HEK293 (cell line): Measurements from ENCODE around the gene ACAA2.

Experiments used
- KLF10 ChIP-seq: fragments of 450-650 bp; IDR thresholded peaks from 2 replicates; pipeline ENCODE4 v1.5.1; 2018; ENCODE audit warnings: missing biosample characterization, mild to moderate bottlenecking, missing genetic modification characterization
- OVOL3 ChIP-seq: fragments of 450-650 bp; formaldehyde crosslinking; IDR thresholded peaks from 2 replicates; pipeline ENCODE4 v1.5.1; 2016; ENCODE audit warnings: missing biosample characterization, missing genetic modification characterization
- SCRT1 ChIP-seq: fragments of 450-650 bp; formaldehyde crosslinking; IDR thresholded peaks from 2 replicates; pipeline ENCODE4 v1.5.1; 2016; ENCODE audit warnings: missing biosample characterization, missing genetic modification characterization, borderline replicate concordance
- WT1 ChIP-seq: fragments of 450-650 bp; formaldehyde crosslinking; IDR thresholded peaks from 2 replicates; pipeline ENCODE4 v1.5.1; 2016; ENCODE audit warnings: missing biosample characterization, missing genetic modification characterization
- ZFHX2 ChIP-seq: fragments of 450-650 bp; formaldehyde crosslinking; conservative IDR thresholded peaks from 2 replicates; pipeline ENCODE4 v1.5.1; 2016; ENCODE audit warnings: missing biosample characterization, missing genetic modification characterization
- ZFP41 ChIP-seq: fragments of 450-650 bp; formaldehyde crosslinking; IDR thresholded peaks from 2 replicates; pipeline ENCODE4 v1.5.1; 2016; ENCODE audit warnings: missing biosample characterization, missing genetic modification characterization, borderline replicate concordance
- ZIC2 ChIP-seq: fragments of 450-650 bp; formaldehyde crosslinking; IDR thresholded peaks from 2 replicates; pipeline ENCODE4 v1.5.1; 2016; ENCODE audit warnings: missing biosample characterization, missing genetic modification characterization
- ZNF121 ChIP-seq: fragments of 450-650 bp; formaldehyde crosslinking; IDR thresholded peaks from 2 replicates; pipeline ENCODE4 v1.5.1; 2016; ENCODE audit warnings: missing biosample characterization, missing genetic modification characterization
- ZNF155 ChIP-seq: fragments of 450-650 bp; formaldehyde crosslinking; IDR thresholded peaks from 2 replicates; pipeline ENCODE4 v1.5.1; 2016; ENCODE audit warnings: missing biosample characterization, missing genetic modification characterization
- ZNF184 ChIP-seq: fragments of 450-650 bp; IDR thresholded peaks from 2 replicates; pipeline ENCODE4 v1.5.1; 2018; ENCODE audit warnings: missing biosample characterization, mild to moderate bottlenecking, missing genetic modification characterization
- ZNF302 ChIP-seq: fragments of 450-650 bp; formaldehyde crosslinking; IDR thresholded peaks from 2 replicates; pipeline ENCODE4 v1.5.1; 2016; ENCODE audit warnings: missing biosample characterization, missing genetic modification characterization, low read depth
- ZNF341 ChIP-seq: fragments of 450-650 bp; formaldehyde crosslinking; IDR thresholded peaks from 2 replicates; pipeline ENCODE4; 2016; ENCODE audit warnings: low read depth, missing biosample characterization, missing genetic modification characterization
- ZNF600 ChIP-seq: fragments of 450-650 bp; formaldehyde crosslinking; IDR thresholded peaks from 2 replicates; pipeline ENCODE4 v1.5.1; 2016; ENCODE audit warnings: missing biosample characterization, missing genetic modification characterization
- ZNF76 ChIP-seq: fragments of 450-650 bp; formaldehyde crosslinking; IDR thresholded peaks from 2 replicates; pipeline ENCODE4; 2016; ENCODE audit warnings: low read depth, missing biosample characterization, missing genetic modification characterization, borderline replicate concordance
- ZNF837 ChIP-seq: fragments of 450-650 bp; formaldehyde crosslinking; IDR thresholded peaks from 2 replicates; pipeline ENCODE4 v1.5.1; 2016; ENCODE audit warnings: missing biosample characterization, missing genetic modification characterization
- TF ChIP-seq, protein P1 (sequence below): fragments of 450-650 bp; formaldehyde crosslinking; IDR thresholded peaks from 2 replicates; pipeline ENCODE4 v1.5.1; 2016; ENCODE audit warnings: missing biosample characterization, missing genetic modification characterization
- TF ChIP-seq, protein P2 (sequence below): fragments of 450-650 bp; formaldehyde crosslinking; IDR thresholded peaks from 2 replicates; pipeline ENCODE4 v1.5.0; 2017; ENCODE audit warnings: missing biosample characterization, missing genetic modification characterization, borderline replicate concordance
- TF ChIP-seq, protein P3 (sequence below): fragments of 450-650 bp; IDR thresholded peaks from 2 replicates; pipeline ENCODE4 v1.5.1; 2018; ENCODE audit warnings: missing biosample characterization, missing genetic modification characterization
- TF ChIP-seq, protein P4 (sequence below): fragments of 450-650 bp; formaldehyde crosslinking; IDR thresholded peaks from 2 replicates; pipeline ENCODE4 v1.5.1; 2016; ENCODE audit warnings: missing biosample characterization, missing genetic modification characterization
- TF ChIP-seq, protein P5 (sequence below): fragments of 450-650 bp; formaldehyde crosslinking; IDR thresholded peaks from 2 replicates; pipeline ENCODE4 v1.5.1; 2016; ENCODE audit warnings: missing biosample characterization, missing genetic modification characterization
- TF ChIP-seq, protein P6 (sequence below): fragments of 450-650 bp; formaldehyde crosslinking; IDR thresholded peaks from 2 replicates; pipeline ENCODE4 v1.5.1; 2016; ENCODE audit warnings: missing biosample characterization, missing genetic modification characterization
- TF ChIP-seq, protein P7 (sequence below): fragments of 450-650 bp; formaldehyde crosslinking; IDR thresholded peaks from 2 replicates; pipeline ENCODE4 v1.5.1; 2016; ENCODE audit warnings: missing biosample characterization, missing genetic modification characterization, borderline replicate concordance

ACAA2 gene

DNA sequence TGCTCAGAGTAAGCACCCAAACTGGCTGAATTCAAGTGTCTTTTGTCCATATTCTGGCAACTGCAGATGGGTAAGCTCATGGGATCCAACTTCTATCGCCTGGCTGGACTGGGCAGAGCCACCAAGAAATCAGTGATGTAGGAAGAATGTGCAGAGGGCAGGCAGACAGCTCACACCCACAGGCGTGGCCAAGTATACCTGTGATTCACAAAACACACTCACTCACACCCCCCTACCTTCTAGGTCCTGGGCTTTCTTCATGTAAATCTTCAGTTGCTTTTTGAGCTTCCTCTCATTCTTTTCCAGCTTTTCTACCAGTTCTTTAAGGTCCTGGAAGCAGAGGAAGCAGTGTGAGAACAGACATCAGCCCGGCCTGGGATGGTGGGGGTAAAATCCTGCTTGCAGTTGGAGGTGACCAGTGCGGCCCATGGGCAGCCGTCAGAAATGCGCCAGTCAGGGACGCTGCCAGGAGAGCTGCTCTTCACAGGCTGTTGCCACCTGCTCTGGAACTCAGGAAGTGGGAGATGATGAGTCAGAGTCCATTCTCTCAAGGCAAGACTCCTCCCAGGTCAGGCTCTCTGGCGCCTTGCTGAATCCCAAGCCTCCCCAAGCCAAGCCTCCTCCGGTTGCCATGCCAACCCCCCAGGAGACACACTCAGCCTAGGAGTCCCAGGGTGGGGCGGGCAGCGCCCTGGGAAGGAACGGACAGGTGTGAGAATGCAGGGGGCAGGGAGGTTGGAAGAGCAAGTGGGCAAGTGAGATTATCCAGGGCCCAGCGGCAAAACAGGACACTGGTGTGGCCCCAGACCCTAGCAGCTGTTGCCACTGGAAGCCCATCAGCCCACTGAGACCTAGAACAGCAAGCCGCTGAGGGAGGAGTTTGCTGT is 36.2 kb upstream of the ACAA2 start (continued):
- TF ChIP-seq ZFHX2 (tag by site-specific recombination) (no peak), ZNF837 (tag by site-specific recombination) (no peak), ZIC2 (tag by site-specific recombination) (peak; percentile 89), ZNF341 (tag by site-specific recombination) (peak; percentile 71), ZFP41 (tag by site-specific recombination) (no peak), ZNF302 (tag by site-specific recombination) (no peak), SCRT1 (tag by site-specific recombination) (no peak), ZNF600 (tag by site-specific recombination) (peak; percentile 97), ZNF121 (no peak), WT1 (tag by site-specific recombination) (0 out of 2 replicates have a peak, but pooled peaks have one; percentile 21), ZNF184 (tag by site-specific recombination) (no peak), OVOL3 (tag by site-specific recombination) (no peak), ZNF155 (tag by site-specific recombination) (no peak), KLF10 (tag by site-specific recombination) (no peak), ZNF76 (no peak)
- TF ChIP-seq, protein P1, sequence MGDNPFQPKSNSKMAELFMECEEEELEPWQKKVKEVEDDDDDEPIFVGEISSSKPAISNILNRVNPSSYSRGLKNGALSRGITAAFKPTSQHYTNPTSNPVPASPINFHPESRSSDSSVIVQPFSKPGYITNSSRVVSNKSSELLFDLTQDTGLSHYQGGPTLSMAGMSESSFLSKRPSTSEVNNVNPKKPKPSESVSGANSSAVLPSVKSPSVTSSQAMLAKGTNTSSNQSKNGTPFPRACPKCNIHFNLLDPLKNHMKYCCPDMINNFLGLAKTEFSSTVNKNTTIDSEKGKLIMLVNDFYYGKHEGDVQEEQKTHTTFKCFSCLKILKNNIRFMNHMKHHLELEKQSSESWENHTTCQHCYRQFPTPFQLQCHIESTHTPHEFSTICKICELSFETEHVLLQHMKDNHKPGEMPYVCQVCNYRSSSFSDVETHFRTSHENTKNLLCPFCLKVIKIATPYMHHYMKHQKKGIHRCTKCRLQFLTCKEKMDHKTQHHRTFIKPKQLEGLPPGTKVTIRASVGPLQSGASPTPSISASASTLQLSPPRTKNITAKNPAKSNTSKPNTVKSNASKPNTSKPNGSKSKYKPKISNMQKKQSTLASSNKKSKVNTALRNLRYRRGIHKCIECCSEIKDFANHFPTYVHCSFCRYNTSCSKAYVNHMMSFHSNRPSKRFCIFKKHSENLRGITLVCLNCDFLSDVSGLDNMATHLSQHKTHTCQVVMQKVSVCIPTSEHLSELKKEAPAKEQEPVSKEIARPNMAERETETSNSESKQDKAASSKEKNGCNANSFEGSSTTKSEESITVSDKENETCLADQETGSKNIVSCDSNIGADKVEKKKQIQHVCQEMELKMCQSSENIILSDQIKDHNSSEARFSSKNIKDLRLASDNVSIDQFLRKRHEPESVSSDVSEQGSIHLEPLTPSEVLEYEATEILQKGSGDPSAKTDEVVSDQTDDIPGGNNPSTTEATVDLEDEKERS, result no peak
- TF ChIP-seq, protein P2, sequence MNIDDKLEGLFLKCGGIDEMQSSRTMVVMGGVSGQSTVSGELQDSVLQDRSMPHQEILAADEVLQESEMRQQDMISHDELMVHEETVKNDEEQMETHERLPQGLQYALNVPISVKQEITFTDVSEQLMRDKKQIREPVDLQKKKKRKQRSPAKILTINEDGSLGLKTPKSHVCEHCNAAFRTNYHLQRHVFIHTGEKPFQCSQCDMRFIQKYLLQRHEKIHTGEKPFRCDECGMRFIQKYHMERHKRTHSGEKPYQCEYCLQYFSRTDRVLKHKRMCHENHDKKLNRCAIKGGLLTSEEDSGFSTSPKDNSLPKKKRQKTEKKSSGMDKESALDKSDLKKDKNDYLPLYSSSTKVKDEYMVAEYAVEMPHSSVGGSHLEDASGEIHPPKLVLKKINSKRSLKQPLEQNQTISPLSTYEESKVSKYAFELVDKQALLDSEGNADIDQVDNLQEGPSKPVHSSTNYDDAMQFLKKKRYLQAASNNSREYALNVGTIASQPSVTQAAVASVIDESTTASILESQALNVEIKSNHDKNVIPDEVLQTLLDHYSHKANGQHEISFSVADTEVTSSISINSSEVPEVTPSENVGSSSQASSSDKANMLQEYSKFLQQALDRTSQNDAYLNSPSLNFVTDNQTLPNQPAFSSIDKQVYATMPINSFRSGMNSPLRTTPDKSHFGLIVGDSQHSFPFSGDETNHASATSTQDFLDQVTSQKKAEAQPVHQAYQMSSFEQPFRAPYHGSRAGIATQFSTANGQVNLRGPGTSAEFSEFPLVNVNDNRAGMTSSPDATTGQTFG (tag by site-specific recombination), result no peak
- TF ChIP-seq, protein P3, sequence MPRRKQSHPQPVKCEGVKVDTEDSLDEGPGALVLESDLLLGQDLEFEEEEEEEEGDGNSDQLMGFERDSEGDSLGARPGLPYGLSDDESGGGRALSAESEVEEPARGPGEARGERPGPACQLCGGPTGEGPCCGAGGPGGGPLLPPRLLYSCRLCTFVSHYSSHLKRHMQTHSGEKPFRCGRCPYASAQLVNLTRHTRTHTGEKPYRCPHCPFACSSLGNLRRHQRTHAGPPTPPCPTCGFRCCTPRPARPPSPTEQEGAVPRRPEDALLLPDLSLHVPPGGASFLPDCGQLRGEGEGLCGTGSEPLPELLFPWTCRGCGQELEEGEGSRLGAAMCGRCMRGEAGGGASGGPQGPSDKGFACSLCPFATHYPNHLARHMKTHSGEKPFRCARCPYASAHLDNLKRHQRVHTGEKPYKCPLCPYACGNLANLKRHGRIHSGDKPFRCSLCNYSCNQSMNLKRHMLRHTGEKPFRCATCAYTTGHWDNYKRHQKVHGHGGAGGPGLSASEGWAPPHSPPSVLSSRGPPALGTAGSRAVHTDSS (tag by site-specific recombination), result no peak
- TF ChIP-seq, protein P4, sequence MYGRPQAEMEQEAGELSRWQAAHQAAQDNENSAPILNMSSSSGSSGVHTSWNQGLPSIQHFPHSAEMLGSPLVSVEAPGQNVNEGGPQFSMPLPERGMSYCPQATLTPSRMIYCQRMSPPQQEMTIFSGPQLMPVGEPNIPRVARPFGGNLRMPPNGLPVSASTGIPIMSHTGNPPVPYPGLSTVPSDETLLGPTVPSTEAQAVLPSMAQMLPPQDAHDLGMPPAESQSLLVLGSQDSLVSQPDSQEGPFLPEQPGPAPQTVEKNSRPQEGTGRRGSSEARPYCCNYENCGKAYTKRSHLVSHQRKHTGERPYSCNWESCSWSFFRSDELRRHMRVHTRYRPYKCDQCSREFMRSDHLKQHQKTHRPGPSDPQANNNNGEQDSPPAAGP, result no peak
- TF ChIP-seq, protein P5, sequence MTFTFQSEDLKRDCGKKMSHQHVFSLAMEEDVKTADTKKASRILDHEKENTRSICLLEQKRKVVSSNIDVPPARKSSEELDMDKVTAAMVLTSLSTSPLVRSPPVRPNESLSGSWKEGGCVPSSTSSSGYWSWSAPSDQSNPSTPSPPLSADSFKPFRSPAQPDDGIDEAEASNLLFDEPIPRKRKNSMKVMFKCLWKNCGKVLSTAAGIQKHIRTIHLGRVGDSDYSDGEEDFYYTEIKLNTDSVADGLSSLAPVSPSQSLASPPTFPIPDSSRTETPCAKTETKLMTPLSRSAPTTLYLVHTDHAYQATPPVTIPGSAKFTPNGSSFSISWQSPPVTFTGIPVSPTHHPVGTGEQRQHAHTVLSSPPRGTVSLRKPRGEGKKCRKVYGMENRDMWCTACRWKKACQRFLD (tag by site-specific recombination), result no peak
- TF ChIP-seq, protein P6, sequence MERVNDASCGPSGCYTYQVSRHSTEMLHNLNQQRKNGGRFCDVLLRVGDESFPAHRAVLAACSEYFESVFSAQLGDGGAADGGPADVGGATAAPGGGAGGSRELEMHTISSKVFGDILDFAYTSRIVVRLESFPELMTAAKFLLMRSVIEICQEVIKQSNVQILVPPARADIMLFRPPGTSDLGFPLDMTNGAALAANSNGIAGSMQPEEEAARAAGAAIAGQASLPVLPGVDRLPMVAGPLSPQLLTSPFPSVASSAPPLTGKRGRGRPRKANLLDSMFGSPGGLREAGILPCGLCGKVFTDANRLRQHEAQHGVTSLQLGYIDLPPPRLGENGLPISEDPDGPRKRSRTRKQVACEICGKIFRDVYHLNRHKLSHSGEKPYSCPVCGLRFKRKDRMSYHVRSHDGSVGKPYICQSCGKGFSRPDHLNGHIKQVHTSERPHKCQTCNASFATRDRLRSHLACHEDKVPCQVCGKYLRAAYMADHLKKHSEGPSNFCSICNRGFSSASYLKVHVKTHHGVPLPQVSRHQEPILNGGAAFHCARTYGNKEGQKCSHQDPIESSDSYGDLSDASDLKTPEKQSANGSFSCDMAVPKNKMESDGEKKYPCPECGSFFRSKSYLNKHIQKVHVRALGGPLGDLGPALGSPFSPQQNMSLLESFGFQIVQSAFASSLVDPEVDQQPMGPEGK (tag by site-specific recombination), result peak; percentile 41; the same call in 1 of the 2 replicates
- TF ChIP-seq, protein P7, sequence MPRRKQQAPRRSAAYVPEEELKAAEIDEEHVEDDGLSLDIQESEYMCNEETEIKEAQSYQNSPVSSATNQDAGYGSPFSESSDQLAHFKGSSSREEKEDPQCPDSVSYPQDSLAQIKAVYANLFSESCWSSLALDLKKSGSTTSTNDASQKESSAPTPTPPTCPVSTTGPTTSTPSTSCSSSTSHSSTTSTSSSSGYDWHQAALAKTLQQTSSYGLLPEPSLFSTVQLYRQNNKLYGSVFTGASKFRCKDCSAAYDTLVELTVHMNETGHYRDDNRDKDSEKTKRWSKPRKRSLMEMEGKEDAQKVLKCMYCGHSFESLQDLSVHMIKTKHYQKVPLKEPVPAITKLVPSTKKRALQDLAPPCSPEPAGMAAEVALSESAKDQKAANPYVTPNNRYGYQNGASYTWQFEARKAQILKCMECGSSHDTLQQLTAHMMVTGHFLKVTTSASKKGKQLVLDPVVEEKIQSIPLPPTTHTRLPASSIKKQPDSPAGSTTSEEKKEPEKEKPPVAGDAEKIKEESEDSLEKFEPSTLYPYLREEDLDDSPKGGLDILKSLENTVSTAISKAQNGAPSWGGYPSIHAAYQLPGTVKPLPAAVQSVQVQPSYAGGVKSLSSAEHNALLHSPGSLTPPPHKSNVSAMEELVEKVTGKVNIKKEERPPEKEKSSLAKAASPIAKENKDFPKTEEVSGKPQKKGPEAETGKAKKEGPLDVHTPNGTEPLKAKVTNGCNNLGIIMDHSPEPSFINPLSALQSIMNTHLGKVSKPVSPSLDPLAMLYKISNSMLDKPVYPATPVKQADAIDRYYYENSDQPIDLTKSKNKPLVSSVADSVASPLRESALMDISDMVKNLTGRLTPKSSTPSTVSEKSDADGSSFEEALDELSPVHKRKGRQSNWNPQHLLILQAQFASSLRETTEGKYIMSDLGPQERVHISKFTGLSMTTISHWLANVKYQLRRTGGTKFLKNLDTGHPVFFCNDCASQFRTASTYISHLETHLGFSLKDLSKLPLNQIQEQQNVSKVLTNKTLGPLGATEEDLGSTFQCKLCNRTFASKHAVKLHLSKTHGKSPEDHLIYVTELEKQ (tag by site-specific recombination), result no peak
